ENCODE measurements around the gene SIX2. TPM values are rescaled to one million over a fixed set of nuclear protein-coding genes. Genes with fewer than 3 reads are reported as not detected.

Gene SIX2
- total RNA-seq, 1 experiment from 2014 or later = 0.51 TPM

- intact Hi-C loops (cut with micrococcal nuclease; ENCODE audit: unreplicated experiment) = no loop called here
- ChIA-PET CTCF (no interaction called here), POLR2A (interaction anchor here (0.6 to 0.7 kb wide), 2 partner anchors 341 to 407 kb away, joined by 3 read pairs; no protein-coding TSS in a partner anchor)
- H3K36me3 ChIP-seq (ENCODE audit: control insufficient read depth, insufficient read depth, low read length) = no peaks in the 10 kb centered on the region
- no peak for DNase-seq (ENCODE audit: low read depth, low spot score)
- H3K4me1 ChIP-seq (ENCODE audit: control insufficient read depth, insufficient read depth, low read length) = no peaks in the 10 kb centered on the region; the same call in 1 of the 2 replicates
- H3K27me3 ChIP-seq (ENCODE audit: control insufficient read depth, insufficient read depth, low read length) = peaks cover 35% of the 10 kb centered on the region
- TF ChIP-seq TCF7L2 (IDR thresholded peaks at IDR 0.05; ENCODE audit: low read depth, low read length) (no peak), POLR2AphosphoS5 (IDR thresholded peaks at IDR 0.05; ENCODE audit: low read depth, low read length) (no peak), CTCF (IDR thresholded peaks at IDR 0.05) (no peak), SIN3A (IDR thresholded peaks at IDR 0.05; ENCODE audit: borderline replicate concordance, insufficient read depth, low read depth, low read length) (no peak), REST (IDR thresholded peaks at IDR 0.05; ENCODE audit: insufficient read depth in 1 of 2, low read depth in 2 of 2, low read length in 1 of 2) (no peak)
- no peak for ATAC-seq
- no peak overlapping the region for H3K4me3 ChIP-seq (ENCODE audit: low read depth in 2 of 2, low read length in 2 of 2)
- no peaks in the 10 kb centered on the region for H3K9me3 ChIP-seq (ENCODE audit: control insufficient read depth, insufficient read depth, low read depth, low read length)
- no peak overlapping the region for H3K27ac ChIP-seq (ENCODE audit: low read length)
- in situ Hi-C loops (cut with HindIII; ENCODE audit: low pct_unique_long_range_greater_than_20kb, low sequenced_read_pairs) = no loop called here
- BruUV-seq (replicated peaks) = no TSS peak
These were observed 2.7 kb upstream of the SIX2 start for GRCh38 chr2:45011621-45012602.

- DNase-seq (ENCODE audit: low read depth, low spot score) = no peak
- Histone ChIP-seq H3K36me3 (ENCODE audit: control insufficient read depth, insufficient read depth, low read length) (no peaks in the 10 kb centered on the region), H3K27me3 (ENCODE audit: control insufficient read depth, insufficient read depth, low read length) (peaks cover 31% of the 10 kb centered on the region), H3K4me1 (ENCODE audit: control insufficient read depth, insufficient read depth, low read length) (no peaks in the 10 kb centered on the region; the same call in 1 of the 2 replicates), H3K9me3 (ENCODE audit: control insufficient read depth, insufficient read depth, low read depth, low read length) (no peaks in the 10 kb centered on the region), H3K4me3 (ENCODE audit: low read depth in 2 of 2, low read length in 2 of 2) (no peak overlapping the region), H3K27ac (ENCODE audit: low read length) (no peak overlapping the region)
- POLR2A ChIA-PET = no interaction called here
- no peak for ATAC-seq
- in situ Hi-C loops (cut with HindIII; ENCODE audit: low pct_unique_long_range_greater_than_20kb, low sequenced_read_pairs) = no loop called here
- TF ChIP-seq SIN3A (IDR thresholded peaks at IDR 0.05; ENCODE audit: borderline replicate concordance, insufficient read depth, low read depth, low read length) (no peak), POLR2AphosphoS5 (IDR thresholded peaks at IDR 0.05; ENCODE audit: low read depth, low read length) (no peak), CTCF (IDR thresholded peaks at IDR 0.05) (no peak), TCF7L2 (IDR thresholded peaks at IDR 0.05; ENCODE audit: low read depth, low read length) (no peak), REST (IDR thresholded peaks at IDR 0.05; ENCODE audit: insufficient read depth in 1 of 2, low read depth in 2 of 2, low read length in 1 of 2) (no peak)
- no TSS peak for BruUV-seq (replicated peaks)
- intact Hi-C loops (cut with micrococcal nuclease; ENCODE audit: unreplicated experiment) = no loop called here
- CTCF ChIA-PET = no interaction called here
These were observed 1.9 kb upstream of the SIX2 start for GRCh38 chr2:45011121-45011520.
